Measurements from ENCODE around the gene POLR2A.
"Not testable (repeated sequence)": the region's sequence is repeated elsewhere in the genome, so short reads cannot be mapped to it uniquely, and the experiment has no call there.

The POLR2A gene

DNA sequence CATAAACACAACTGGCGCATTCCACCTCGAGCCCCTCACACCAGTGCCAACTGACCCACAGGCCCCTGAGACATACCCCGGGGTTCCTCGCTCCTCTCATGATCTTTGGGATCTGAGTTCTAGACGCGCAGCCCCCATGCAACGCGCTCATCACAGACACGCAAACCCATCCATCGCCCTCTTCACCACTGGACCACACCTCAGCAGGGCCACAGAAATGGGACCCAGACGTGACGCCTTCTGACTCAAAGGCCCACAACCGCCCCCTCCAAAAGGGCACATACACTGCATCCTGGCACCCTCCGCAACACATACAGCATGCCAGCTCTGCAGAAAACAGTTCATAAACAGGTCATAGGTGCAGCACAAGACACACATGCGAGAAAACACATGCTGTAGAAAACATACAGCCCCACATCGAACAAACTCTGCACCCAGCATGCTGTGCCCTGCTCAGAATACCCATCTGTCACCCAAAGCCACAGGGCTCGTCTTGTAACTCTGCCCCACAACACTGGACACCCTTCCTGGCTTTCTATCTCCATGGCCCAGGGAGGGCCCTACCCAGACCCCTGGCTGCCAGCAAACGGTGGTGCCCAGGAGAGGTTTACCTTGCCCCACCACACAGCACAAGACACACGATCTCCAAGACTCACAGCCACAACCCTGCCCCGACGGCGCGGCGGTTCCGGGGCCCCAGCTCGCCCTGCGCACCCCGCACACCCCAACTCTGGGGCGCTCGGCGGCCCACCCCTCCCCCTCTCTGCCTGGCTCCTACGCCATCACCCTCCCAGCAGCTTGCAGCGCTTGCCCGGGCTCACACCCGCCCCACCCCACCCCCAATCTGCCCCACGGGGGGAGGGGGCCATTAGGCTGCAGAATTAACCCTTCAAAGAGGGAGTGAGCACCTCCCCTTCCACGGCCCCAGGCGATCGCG lies 5.6 kb upstream of the POLR2A start:
- peak in 1 of 2 donors; percentile 42 for DNase-seq (ENCODE audit: low read depth in 2 of 2)

DNA sequence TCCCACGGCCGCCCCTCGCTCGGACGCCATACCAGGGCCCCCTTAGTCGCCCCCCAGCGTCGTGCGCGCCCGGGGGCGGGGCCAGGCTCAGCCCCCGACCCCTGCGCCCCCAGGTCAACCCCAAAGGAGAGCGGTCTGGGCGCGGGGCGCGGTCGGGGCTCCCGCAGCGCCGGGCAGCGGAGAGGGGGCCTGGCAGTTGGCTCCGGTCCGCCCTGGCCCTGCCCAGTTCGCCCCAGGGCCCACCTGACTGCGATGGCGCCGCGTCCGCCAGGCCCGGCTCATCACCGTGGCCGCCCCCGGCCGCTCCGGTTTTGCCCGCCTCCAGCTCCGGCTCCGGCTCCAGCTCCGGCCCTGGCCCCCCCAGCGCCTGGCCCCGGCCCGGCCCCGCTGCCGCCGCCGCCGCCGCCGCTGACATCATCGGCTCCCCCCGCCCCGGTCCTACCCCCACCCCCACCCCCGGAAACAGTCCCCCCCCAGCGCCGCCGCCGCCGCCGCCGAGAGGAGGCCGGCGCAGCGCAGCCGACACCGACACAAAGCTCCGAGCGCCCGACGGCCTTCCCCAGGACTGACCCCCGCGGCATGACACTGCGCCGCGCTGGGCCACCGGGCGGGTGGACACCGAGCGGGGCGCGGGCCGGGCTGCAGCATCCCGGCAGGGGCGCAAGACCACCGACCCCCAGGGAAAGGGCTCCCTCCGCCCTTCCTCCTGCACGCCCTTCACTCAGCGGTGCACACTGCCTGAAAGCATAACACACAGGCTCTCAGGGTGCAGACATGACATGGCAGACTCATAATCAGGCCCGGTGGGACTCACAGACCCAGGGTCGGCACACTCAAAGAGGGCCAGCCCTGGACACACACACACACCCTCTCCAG lies 4.7 kb upstream of the POLR2A start, which contains the start of gene ZBTB4:
Gene ZBTB4, minus strand, starts transcription at position 419 of the 876 bp plus-strand sequence. CDS start 12,830 bp downstream, outside the sequence.
- DNase-seq (ENCODE audit: low read depth in 2 of 2), result peak; percentile 52 to 53

DNA sequence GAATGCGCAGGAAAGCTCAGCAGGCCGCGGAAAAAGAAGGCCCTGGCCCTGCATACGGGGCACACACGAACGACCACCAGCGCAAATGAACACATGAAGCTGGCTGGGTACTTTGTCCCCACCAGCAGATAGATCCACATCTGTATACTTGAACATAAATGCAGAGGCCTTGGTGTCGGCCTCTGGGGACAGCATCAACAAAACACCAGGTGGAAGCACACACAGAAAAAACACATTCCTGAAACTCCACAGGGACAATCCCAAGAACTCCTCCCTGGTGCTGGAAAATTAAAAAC lies 4.1 kb upstream of the POLR2A start:
- no peak for DNase-seq (ENCODE audit: low read depth in 2 of 2)

DNA sequence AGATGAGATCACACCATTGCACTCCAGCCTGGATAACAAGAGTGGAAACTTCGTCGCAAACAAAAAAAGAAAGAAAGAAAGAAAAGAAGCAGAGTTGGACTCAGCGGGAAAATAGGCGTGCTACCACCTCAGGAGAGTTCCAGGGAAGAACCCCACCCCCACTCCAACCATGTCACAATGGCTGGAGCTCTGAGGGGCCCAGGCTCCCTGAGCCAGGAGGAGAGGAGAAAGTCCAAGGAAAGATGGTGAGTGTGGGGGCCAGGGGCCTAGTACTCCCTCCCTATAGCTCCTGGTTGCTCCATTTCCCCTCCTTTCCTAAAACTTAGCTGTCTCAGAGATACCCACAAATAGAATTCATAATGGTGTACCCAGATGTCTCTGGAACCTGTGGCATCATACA lies 2.9 kb upstream of the POLR2A start, which contains the start of gene SLC35G6:
Gene SLC35G6, plus strand, starts transcription at position 172 of the 400 bp plus-strand sequence. Its CDS starts 71 bp downstream, at position 243.
- not testable (repeated sequence) for DNase-seq (ENCODE audit: low read depth in 2 of 2)

DNA sequence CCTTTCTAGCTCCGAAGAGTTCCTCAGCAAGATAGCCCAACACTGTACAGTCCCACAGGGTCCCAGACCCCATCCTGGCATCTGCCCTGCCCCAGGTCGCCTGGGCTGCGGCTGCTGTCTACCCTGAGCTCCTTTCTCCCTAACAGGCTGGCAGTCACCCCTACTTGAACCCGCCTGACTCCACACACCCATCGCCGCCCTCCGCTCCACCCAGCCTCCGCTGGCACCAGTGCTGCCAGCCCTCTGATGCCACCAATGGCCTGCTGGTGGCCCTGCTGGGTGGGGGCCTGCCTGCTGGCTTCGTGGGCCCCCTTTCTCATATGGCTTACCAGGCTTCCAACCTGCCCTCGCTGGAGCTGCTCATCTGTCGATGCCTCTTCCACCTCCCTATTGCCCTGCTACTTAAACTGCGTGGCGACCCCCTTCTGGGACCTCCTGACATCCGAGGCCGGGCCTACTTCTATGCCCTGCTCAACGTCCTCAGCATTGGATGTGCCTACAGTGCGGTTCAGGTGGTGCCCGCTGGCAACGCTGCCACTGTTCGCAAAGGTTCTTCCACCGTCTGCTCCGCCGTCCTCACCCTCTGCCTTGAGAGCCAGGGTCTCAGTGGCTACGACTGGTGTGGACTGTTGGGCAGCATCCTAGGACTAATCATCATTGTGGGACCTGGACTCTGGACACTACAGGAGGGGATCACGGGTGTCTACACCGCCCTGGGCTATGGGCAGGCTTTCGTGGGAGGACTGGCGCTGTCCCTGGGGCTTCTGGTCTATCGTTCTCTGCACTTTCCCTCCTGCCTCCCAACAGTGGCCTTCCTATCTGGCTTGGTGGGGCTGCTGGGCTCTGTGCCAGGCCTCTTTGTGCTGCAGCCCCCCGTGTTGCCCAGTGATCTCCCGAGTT lies 2.1 kb upstream of the POLR2A start:
- not testable (repeated sequence) for DNase-seq (ENCODE audit: low read depth in 2 of 2)

DNA sequence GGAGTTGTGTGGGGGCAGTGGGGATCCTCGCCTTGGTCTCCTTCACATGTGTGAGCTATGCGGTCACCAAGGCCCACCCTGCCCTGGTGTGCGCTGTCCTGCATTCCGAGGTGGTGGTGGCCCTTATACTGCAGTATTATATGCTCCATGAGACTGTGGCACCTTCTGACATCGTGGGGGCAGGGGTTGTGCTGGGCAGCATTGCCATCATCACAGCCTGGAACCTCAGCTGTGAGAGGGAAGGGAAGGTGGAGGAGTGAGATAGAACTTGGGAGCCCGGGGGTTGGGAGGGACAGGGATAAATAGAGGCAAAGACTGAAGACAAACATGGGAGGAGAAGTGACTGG lies 1.5 kb upstream of the POLR2A start:
- DNase-seq (ENCODE audit: low read depth in 2 of 2), result not testable (repeated sequence)

DNA sequence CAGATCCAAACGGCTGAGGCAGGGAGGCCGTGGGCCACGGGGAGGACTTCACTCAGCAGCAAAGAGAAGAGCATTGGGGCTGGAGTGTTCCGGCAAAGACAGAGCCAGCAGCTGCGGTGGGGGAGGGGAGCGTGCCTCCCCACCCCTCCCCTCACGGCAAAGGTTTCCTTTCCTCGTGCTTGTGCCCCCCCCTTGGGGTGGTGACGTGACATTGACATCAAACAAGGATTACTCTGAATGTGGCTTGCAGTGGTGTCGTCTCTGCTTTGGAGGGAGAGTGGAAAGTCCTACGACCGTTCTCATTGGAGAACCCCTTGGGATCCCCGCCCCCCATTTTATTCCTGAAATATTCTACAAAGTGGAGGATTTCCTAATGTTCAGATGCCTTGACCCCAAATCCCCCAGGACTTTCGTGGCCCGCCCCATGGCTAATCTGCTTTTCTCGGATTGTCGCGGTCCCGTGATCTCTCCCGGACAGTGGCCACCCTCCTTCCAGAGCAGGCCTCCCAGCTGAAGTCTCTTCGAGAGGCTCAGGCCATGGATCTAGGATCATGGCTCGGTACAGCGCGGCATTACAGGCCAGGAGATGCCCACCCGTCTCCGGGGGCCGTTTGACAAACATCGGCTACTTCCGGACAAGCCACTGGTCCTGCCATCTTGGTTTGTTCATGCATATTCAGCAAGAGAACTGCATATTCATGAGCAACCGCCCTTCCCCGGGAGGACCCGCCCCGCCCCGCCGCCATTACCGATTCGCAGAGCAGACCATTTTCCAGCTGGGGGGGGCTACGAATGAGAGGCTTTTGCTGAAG lies 705 bp upstream of the POLR2A start:
- DNase-seq (ENCODE audit: low read depth in 2 of 2), result peak; percentile 86 to 91

DNA sequence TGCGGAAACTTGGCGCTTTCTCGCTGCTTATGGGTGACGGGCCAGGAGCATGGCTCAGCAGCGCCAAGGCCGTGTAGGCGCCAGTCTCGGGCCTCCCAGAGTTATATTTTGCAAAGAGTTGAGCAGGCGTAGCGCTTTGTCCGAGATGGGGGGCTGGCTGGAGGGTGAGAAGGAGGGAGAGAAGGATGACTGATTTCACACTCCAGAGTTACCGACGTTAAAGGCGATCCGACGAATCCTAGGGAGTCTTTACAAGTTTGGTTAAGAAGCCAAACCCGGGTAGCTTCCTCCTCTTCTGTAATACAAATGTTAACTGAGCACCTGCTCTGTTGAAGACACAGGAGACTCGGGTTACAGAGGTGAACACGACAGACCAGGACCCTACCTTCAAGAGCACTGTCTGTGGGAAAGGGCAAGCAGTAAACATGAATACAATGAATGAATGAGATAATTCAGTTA lies 782 bp downstream of the POLR2A start:
- no peak for DNase-seq (ENCODE audit: low read depth in 2 of 2)

DNA sequence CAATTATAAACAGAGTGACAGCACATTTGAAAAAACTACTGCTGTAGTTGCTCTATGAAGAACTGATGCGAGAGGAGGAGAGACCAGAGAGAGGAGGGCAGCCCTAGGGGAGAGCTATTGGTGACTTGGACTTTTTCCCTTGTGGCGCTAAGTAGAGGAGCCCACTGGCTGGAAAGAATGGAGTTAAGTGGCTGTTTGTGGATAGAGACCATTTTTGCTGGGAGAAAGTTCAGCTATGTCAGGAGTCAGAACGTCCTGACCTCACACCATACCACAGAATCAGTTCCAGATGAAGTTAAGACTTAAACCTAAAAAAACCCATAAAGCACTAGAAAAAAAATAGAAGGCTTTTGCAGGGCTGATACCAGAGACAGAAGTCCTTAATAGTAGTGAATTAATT lies 2.0 kb downstream of the POLR2A start:
- no peak for DNase-seq (ENCODE audit: low read depth in 2 of 2)

DNA sequence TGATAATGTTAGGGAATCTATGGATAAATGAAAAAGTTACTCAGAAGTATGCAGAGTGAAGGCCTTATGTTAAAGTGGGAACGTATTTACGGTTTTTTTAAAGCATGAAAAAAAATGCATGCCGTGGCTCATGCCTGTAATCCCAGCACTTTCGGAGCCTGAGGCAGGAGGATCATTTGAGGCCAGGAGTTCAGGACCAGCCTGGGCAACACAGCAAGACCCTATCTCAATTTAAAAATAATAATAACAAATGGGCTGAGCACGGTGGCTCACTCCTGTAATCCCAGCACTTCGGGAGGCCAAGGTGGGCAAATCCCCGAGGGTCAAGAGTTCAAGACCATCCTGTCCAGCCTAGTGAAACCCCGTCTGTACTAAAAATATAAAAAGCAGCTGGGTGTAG lies 6.0 kb downstream of the POLR2A start:
- no peak for DNase-seq (ENCODE audit: low read depth in 2 of 2)

DNA sequence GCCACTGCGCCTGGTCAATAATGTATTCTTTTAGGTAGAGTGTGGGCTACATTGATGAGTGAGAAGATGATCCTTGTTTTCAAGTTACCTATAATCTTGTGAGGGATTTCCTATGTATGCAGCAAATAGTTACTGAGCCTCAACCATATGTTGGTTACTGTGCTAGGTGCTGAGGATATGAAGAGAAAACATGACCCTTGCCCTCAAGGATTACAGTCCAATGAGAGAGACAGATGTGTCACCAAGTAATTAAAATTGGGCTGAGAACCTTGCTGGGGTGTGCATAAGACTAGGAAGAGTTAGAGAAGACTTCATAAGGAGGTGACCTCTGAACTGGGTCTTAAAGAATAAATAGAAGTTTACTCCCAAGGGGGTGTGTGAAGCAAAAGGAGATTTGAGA lies 7.4 kb downstream of the POLR2A start:
- no peak for DNase-seq (ENCODE audit: low read depth in 2 of 2)

DNA sequence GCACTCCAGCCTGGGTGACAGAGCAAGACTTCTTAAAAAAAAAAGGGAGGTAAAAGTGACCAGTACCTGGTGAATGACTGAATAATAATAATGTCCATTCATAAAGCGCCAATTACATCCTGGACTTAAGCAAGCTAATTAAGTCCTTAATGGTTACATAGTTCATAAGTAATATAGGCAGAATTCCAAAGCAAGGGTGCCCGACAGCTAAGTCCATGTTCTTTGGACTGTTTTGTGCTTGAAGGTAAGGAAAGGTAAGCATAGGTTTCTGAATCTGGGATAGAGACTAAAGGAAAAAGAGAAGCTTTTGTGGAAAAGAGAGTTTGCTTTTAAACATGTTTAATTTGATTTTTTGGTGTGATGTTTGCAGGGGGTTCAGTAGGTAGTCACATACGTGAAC lies 9.8 kb downstream of the POLR2A start:
- DNase-seq (ENCODE audit: low read depth in 2 of 2), result no peak

DNA sequence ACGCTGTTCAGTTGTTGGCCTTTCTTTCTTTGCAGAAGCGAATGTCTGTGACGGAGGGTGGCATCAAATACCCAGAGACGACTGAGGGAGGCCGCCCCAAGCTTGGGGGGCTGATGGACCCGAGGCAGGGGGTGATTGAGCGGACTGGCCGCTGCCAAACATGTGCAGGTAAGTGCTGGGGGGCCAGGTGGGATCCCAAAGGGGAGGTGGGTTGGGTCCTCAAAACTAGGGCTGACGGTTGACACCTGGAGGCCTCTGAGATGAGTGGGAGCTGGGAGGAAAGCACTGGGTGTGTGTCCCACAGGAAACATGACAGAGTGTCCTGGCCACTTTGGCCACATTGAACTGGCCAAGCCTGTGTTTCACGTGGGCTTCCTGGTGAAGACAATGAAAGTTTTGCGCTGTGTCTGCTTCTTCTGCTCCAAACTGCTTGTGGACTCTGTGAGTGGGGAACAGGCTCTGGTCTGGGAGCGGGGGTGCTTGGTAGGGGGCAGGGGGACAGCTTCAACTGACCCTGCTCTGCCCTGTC lies 11.8 kb downstream of the POLR2A start:
- no peak for DNase-seq (ENCODE audit: low read depth in 2 of 2)

DNA sequence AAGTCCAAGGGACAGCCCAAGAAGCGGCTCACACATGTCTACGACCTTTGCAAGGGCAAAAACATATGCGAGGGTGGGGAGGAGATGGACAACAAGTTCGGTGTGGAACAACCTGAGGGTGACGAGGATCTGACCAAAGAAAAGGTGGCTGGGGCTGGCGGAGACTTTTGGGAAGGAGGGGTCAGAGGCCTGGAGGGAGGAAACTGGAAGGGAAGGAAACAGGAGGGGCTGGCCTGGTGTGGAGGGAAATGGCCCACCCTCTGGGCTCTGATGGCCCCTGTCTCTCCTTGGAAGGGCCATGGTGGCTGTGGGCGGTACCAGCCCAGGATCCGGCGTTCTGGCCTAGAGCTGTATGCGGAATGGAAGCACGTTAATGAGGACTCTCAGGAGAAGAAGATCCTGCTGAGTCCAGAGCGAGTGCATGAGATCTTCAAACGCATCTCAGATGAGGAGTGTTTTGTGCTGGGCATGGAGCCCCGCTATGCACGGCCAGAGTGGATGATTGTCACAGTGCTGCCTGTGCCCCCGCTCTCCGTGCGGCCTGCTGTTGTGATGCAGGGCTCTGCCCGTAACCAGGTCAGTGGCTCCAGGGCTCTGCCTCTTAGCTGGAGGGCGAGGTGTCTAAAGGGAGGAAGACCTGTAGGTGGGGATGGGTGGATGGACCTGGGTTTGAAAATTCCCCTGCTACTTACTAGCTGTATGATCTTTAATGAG lies 12.5 kb downstream of the POLR2A start:
- DNase-seq (ENCODE audit: low read depth in 2 of 2), result no peak

DNA sequence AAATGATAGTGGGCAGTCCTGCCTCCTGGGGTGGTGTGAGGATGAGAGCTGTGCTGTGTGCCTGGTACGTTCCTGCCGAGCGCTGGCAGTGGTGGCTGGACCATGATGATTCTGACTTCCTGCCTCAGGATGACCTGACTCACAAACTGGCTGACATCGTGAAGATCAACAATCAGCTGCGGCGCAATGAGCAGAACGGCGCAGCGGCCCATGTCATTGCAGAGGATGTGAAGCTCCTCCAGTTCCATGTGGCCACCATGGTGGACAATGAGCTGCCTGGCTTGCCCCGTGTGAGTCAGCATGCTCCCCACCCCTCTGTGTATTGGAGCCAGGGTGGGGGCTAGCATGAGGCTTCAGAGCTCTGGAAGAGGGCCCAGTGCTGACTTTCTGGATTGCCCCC lies 13.1 kb downstream of the POLR2A start:
- no peak for DNase-seq (ENCODE audit: low read depth in 2 of 2)

DNA sequence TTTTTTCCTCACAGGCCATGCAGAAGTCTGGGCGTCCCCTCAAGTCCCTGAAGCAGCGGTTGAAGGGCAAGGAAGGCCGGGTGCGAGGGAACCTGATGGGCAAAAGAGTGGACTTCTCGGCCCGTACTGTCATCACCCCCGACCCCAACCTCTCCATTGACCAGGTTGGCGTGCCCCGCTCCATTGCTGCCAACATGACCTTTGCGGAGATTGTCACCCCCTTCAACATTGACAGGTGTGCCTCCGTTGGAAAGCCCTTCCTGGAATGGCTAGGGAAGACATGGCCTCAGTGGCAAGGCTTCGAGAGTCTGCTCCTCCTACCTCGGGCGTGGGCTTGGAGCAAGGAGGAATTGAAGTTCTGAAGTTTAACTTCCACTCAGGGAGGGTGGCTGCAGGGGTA lies 13.5 kb downstream of the POLR2A start:
- DNase-seq (ENCODE audit: low read depth in 2 of 2), result no peak

DNA sequence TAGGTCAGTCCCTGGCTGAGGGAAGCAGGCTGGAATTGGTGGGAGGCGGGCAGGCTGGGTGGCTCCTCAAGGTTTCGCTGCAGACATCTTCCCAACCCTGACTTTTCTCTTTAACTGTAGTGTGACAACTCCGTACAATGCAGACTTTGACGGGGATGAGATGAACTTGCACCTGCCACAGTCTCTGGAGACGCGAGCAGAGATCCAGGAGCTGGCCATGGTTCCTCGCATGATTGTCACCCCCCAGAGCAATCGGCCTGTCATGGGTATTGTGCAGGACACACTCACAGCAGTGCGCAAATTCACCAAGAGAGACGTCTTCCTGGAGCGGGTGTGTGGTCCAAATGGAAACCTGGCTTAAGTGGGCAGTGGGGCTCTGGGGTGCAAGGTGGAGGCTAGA lies 15.0 kb downstream of the POLR2A start:
- no peak for DNase-seq (ENCODE audit: low read depth in 2 of 2)

DNA sequence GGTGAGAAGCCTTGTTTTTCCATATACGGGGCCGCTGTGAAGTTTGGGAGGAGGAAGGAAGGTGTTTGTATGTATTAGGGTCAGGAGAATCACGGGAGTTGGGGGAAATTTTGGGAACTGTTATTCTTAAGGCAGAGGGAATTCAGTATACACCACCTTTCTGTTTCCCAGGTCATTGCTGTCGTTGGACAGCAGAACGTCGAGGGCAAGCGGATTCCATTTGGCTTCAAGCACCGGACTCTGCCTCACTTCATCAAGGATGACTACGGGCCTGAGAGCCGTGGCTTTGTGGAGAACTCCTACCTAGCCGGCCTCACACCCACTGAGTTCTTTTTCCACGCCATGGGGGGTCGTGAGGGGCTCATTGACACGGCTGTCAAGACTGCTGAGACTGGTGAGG lies 17.6 kb downstream of the POLR2A start:
- DNase-seq (ENCODE audit: low read depth in 2 of 2), result no peak

DNA sequence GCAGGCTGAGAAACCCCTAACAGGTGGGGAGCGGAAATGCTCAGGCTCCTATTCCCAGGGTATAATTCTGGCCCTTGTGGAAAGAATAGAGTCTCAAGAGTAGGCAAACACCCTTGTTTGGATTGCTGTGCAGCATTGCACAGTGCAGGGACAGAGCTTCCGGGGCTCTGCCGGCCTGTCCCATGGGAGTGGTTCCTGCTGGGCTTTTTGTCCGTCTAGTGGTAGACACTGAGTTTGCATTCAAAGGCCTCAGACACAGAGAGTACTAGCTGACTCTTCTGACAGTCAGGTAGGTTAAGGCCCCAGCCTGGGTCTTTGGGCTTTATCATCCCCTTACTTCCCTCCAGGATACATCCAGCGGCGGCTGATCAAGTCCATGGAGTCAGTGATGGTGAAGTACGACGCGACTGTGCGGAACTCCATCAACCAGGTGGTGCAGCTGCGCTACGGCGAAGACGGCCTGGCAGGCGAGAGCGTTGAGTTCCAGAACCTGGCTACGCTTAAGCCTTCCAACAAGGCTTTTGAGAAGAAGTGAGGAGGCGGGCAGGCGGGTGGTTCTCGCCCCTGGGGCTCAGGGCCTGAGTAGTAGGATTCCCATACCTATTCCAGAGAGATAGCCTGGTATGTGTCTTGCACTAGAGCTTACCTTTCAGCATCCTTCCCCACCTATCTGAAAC lies 18.1 kb downstream of the POLR2A start:
- DNase-seq (ENCODE audit: low read depth in 2 of 2), result no peak
